ENCODE data around the gene DDX6.
"Not testable (repeated sequence)": the region's sequence is repeated elsewhere in the genome, so short reads cannot be mapped to it uniquely, and the experiment has no call there.

Gene DDX6

DNA sequence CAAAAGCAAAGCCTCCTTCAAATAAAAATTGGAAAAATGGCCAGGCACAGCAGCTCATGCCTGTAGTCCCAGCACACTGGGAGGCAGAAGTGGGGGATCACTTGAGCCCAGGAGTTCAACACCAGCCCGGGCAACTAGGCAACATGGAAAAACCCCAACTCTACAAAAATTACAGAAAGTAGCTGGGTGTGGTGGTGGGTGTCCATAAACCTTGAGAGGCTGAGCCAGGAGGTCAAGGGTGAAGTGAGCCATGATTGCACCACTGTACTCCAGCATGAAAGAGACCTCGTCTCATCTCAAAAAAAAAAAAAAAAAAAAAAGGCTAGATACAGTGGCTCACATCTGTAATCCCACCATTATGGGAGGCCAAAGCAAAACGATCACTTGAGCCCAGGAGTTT lies 22.3 kb downstream of the DDX6 start:
- no peak overlapping the region for H3K4me3 ChIP-seq (ENCODE audit: low read depth, low read length)
- no peak overlapping the region for H3K27ac ChIP-seq
- H3K79me2 ChIP-seq = peaks cover 36% of the 10 kb centered on the region
- H3K9ac ChIP-seq = no peak overlapping the region
- no peaks in the 10 kb centered on the region for H3K9me3 ChIP-seq (ENCODE audit: control insufficient read depth, low read length)
- no peaks in the 10 kb centered on the region for H3K36me3 ChIP-seq (ENCODE audit: control insufficient read depth, insufficient read depth, low read length)
- H2AFZ ChIP-seq = no peak overlapping the region
- H3K4me1 ChIP-seq = peaks cover 5% of the 10 kb centered on the region
- no peak overlapping the region for H3K4me2 ChIP-seq (ENCODE audit: low read length)
- TF ChIP-seq, protein P1, sequence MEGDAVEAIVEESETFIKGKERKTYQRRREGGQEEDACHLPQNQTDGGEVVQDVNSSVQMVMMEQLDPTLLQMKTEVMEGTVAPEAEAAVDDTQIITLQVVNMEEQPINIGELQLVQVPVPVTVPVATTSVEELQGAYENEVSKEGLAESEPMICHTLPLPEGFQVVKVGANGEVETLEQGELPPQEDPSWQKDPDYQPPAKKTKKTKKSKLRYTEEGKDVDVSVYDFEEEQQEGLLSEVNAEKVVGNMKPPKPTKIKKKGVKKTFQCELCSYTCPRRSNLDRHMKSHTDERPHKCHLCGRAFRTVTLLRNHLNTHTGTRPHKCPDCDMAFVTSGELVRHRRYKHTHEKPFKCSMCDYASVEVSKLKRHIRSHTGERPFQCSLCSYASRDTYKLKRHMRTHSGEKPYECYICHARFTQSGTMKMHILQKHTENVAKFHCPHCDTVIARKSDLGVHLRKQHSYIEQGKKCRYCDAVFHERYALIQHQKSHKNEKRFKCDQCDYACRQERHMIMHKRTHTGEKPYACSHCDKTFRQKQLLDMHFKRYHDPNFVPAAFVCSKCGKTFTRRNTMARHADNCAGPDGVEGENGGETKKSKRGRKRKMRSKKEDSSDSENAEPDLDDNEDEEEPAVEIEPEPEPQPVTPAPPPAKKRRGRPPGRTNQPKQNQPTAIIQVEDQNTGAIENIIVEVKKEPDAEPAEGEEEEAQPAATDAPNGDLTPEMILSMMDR (IDR thresholded peaks at IDR 0.05) = no peak
- no peaks in the 10 kb centered on the region for H3K27me3 ChIP-seq (ENCODE audit: control insufficient read depth, insufficient read depth, low read length)

DNA sequence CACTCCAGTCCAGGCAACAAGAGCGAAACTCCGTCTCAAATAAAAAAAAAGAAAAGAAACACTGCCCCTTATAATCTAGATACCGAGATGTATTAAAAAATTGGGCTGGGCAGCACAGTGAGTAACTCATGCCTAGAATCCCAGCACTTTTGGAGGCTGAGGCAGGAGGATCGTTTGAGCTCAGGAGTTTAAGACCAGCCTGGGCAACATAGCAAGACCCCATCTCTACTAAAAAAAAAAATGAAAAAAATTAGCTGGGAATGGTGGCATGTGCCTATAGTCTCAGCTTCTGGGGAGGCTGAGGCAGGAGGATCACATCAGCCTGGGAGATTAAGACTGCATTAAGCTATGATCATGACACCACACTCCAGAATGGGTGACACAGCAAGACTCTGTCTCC lies 24.9 kb downstream of the DDX6 start:
- Histone ChIP-seq H2AFZ (no peak overlapping the region), H3K9me3 (ENCODE audit: control insufficient read depth, low read length) (no peaks in the 10 kb centered on the region), H3K79me2 (peaks cover 19% of the 10 kb centered on the region), H3K9ac (no peak overlapping the region), H3K27ac (no peak overlapping the region), H3K36me3 (ENCODE audit: control insufficient read depth, insufficient read depth, low read length) (no peaks in the 10 kb centered on the region), H3K27me3 (ENCODE audit: control insufficient read depth, insufficient read depth, low read length) (no peaks in the 10 kb centered on the region), H3K4me2 (ENCODE audit: low read length) (no peak overlapping the region), H3K4me3 (ENCODE audit: low read depth, low read length) (no peak overlapping the region), H3K4me1 (no peaks in the 10 kb centered on the region)
- TF ChIP-seq, protein P1 (IDR thresholded peaks at IDR 0.05) = no peak

DNA sequence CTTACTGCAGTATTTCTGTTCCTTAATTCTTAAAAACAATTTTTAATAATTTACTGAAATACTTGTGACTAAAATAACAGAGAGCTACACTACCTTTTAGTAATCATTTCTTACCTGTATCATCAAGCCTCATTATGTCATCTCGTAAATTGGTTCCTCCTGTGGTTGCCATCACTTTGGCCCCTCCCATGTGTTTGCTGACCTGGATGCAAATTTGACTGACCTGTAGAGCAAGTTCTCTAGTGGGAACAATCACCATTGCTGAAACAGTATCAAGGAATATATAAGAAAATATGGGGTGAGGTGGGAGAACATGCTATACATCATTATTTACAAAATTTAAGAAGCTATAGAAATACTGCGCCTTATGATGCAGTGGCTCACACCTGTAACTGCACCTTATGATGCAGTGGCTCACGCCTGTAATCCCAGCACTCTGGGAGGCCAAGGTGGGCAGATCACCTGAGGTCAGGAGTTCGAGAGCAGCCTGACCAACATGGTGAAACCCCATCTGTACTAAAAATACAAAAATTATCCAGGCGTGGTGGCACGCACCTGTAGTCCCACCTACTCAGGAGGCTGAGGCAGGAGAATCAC lies 25.8 kb downstream of the DDX6 start:
- H3K4me3 ChIP-seq (ENCODE audit: low read depth, low read length); H3K4me2 ChIP-seq (ENCODE audit: low read length); H3K27me3 ChIP-seq (ENCODE audit: control insufficient read depth, insufficient read depth, low read length); H3K27ac ChIP-seq; H3K36me3 ChIP-seq (ENCODE audit: control insufficient read depth, insufficient read depth, low read length); H2AFZ ChIP-seq; H3K9ac ChIP-seq; H3K9me3 ChIP-seq (ENCODE audit: control insufficient read depth, low read length); H3K4me1 ChIP-seq: not testable (repeated sequence)
- peaks cover 13% of the 10 kb centered on the region for H3K79me2 ChIP-seq

DNA sequence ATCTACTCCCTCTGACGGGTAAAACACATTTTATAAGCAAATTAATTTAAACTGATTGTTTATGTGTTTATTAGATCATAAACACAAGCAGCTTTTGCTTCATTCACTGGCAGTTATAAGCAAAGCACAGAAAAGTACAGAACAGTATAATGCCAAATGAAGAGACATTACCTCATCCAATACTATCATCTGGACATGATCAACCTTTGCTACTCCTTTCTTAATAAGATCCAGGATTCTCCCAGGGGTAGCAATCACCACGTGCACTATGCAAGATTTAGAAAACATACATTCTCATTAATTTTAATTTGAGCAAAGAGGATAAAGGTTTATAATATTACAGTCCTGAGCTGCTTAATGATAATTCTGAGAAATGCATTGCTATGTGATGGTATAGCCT lies 27.9 kb downstream of the DDX6 start:
- Histone ChIP-seq H3K9me3 (ENCODE audit: control insufficient read depth, low read length) (no peaks in the 10 kb centered on the region), H3K27me3 (ENCODE audit: control insufficient read depth, insufficient read depth, low read length) (no peaks in the 10 kb centered on the region), H3K36me3 (ENCODE audit: control insufficient read depth, insufficient read depth, low read length) (no peaks in the 10 kb centered on the region), H3K4me2 (ENCODE audit: low read length) (no peak overlapping the region), H3K4me1 (no peaks in the 10 kb centered on the region), H3K27ac (no peak overlapping the region), H2AFZ (no peak overlapping the region), H3K79me2 (peaks cover 6% of the 10 kb centered on the region), H3K4me3 (ENCODE audit: low read depth, low read length) (no peak overlapping the region), H3K9ac (no peak overlapping the region)
- TF ChIP-seq, protein P1 (IDR thresholded peaks at IDR 0.05) = no peak

DNA sequence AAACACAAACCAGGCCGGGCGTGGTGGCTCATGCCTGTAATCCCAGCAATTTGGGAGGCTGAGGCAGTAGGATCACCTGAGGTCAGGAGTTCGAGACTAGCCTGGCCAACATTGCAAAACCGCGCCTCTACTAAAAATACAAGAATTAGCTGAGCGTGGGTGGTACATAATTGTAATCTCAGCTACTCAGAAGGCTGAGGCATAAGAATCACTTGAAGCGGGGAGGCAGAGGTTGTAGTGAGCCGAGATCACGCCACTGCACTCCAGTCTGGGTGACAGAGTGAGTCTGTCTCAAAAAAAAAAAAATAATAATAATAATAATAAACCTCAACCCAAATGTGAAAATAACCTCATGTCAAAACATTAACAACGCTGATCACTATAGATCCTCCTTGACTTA lies 29.0 kb downstream of the DDX6 start:
- H3K36me3 ChIP-seq (ENCODE audit: control insufficient read depth, insufficient read depth, low read length); H3K27me3 ChIP-seq (ENCODE audit: control insufficient read depth, insufficient read depth, low read length); H2AFZ ChIP-seq; H3K4me1 ChIP-seq; H3K79me2 ChIP-seq; H3K27ac ChIP-seq; H3K4me3 ChIP-seq (ENCODE audit: low read depth, low read length); H3K4me2 ChIP-seq (ENCODE audit: low read length); H3K9me3 ChIP-seq (ENCODE audit: control insufficient read depth, low read length); H3K9ac ChIP-seq: not testable (repeated sequence)

DNA sequence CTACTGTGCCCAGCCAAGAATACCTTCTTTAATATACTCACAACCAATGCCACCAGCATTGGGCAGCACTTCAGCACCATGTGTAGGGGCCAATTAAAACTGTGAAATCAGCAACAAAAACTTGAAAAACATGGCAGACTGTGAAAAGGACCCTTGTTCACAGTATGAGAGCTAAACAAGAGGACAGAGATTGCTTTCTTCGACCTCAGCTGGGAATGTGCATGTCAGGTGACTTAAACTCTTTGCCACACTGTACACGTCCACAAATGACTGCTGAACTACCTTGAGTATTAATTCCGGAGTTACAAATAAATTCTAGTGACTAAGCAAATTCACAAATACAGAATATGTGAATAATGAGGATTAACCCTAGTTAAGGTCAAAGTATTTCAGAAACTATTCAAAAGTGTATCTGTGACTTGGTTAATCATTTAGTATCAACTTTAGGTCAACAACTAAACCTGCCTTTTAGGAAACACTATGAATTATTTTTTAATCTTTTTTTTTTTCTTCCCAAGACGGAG lies 33.0 kb downstream of the DDX6 start:
- Histone ChIP-seq H3K9ac (no peak overlapping the region), H3K4me3 (ENCODE audit: low read depth, low read length) (no peak overlapping the region), H3K36me3 (ENCODE audit: control insufficient read depth, insufficient read depth, low read length) (no peaks in the 10 kb centered on the region), H3K79me2 (no peaks in the 10 kb centered on the region), H3K4me1 (no peaks in the 10 kb centered on the region), H3K9me3 (ENCODE audit: control insufficient read depth, low read length) (no peaks in the 10 kb centered on the region), H3K4me2 (ENCODE audit: low read length) (no peak overlapping the region), H3K27me3 (ENCODE audit: control insufficient read depth, insufficient read depth, low read length) (no peaks in the 10 kb centered on the region), H2AFZ (no peak overlapping the region), H3K27ac (no peak overlapping the region)
- TF ChIP-seq, protein P1 (IDR thresholded peaks at IDR 0.05) = no peak
